GM04503 (cell line): ENCODE measurements around the gene TRAF1.
A peak's percentile ranks its signal among the peaks of the same experiment; 100 is the strongest.

Experiments
- DNase-seq: peaks from one replicate; pipeline ENCODE4 v3.0.0-alpha.2; 2012; ENCODE audit warnings: low read depth

The TRAF1 gene

GRCh38 chr9:120889606-120890271 lies 36.9 kb downstream of the TRAF1 start:
- no peak for DNase-seq

DNA sequence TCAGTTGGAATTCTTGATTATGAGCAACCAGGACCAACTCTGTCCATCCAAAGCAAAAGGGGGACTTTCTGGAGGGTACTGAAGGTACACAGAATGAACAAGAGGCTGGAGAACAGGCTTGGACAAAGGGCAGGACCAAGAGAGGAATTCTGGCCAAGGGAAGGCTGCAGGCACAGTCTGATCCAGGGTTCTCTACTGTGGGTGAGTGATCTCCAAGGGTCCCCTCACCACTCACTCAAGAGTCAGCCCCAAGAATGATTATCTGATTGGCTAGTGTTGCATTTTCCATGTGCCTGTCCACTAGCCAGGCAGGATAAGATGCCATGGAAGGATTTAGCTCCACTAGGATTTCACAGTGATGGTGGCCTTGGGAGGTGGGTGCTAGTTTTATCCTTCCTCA lies 38.0 kb downstream of the TRAF1 start:
- no peak for DNase-seq

GRCh38 chr9:120886490-120886967 lies 40.1 kb downstream of the TRAF1 start:
- DNase-seq: peak; percentile 51

- no peak for DNase-seq
Observed at GRCh38 chr9:120885958-120886357, 40.6 kb downstream of the TRAF1 start.

- DNase-seq: no peak
Observed at GRCh38 chr9:120885457-120885856, 41.1 kb downstream of the TRAF1 start.

- DNase-seq: no peak
Observed at GRCh38 chr9:120883608-120883996, 43.0 kb downstream of the TRAF1 start.

GRCh38 chr9:120882935-120883607 lies 43.5 kb downstream of the TRAF1 start:
- no peak for DNase-seq

- no peak for DNase-seq
Observed at GRCh38 chr9:120879446-120879845, 47.1 kb downstream of the TRAF1 start.

DNA sequence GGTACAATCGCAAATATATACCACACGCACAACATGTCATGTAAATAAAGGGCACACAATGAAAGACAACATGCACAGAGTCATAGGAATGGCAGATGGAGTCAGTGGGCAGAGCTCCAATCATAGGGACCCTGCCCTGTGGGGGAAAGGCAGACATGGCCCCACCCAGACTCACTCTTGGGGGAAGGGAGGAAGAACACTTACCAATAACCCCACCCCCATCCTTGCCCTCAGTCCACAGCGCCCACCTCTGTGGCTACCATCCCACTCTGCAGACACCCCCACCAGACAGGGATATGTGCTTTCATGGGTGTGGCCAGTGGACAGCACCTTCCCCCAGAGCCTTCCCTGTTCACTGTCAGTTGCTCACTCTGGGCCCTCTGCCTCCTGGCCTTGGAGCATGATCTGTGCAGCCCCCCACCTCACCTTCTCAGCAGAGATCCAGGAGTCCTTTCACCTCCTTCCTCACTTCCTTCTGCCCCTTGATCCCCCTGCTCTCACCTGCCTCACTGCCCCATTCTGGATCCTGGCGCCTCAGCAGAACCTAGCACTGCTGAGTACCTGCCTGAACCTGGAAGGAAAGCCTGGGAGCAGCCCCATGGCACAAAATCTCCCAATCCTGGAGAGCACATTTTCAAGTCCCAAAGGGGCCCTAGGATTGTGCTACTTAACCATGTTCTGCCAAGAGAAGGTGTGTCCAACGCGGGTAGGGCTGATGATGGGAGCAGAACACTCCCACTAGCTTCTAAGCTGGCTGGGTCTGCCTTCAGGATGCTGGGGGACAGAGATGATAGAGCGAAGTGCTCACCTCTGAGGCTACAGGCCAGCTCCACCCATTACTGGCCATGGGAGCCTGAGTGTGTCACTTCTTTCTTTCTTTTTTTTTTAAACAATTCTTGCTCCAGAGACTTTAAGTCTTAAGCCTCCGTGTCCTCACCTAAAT lies 48.1 kb downstream of the TRAF1 start:
- no peak for DNase-seq

DNA sequence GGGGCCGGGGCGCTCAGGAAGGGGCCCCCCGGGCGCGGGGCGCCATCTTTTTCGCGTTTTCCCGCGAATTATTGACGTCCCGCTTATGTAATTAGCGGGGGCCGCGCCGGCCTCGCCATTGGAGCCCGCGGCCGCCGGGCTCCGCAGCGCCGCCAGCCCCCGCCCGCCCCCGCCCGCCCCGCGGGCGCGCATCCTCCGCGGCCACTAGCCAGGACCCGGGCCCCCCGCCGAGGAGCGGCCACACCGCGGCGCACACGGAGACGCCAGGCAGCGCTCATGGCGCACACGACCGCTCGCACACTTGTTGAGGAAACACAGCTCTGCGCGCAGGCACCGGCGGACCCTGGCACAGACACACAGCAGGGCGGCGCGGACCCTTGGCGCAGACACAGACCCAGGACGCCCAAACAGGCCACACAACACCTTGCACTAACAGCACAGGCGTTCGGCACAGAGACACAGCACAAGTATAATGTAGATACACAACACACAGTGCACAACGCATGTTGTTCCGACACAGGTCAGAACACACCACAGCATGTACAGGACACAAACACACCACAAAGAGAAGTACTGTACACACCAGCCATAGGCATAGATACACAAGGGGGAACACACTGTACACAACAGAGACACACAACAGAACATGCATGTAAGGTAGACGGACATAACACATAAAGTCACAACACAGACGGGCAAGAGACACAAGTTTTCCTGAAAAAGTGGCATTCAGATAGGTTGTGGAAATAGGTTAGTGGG lies 49.1 kb downstream of the TRAF1 start:
- no peak for DNase-seq

DNA sequence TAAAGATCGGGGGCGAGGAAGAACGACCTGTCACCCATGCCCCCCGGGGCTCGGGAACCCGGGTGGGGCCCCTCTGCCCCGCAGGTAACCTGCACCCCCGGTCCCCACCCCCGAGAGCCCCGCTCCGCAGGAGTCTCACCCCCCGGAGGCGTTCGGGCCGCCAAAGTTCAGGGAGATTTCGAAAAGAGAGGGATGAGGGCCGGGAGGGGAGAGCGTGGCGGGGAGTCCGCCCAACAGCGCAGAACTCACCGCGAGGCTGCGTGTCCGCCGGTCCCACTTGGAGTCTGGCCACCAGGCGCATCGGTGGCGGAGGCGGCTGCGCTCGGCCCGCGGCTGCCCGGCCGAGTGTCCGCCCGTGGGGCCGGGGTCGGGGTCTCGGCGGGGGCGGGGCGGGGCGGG lies 49.8 kb downstream of the TRAF1 start, which contains the start of gene PHF19:
PHF19 (minus strand) TSS at position 347 of the 399 bp plus-strand sequence. CDS start 2,447 bp downstream, outside the sequence.
- no peak for DNase-seq

GRCh38 chr9:120875954-120876841 lies 50.4 kb downstream of the TRAF1 start:
- peak; percentile 27 for DNase-seq

- DNase-seq: no peak
Observed at GRCh38 chr9:120875643-120875953, 51.0 kb downstream of the TRAF1 start.

GRCh38 chr9:120875195-120875565 lies 51.4 kb downstream of the TRAF1 start:
- no peak for DNase-seq

DNA sequence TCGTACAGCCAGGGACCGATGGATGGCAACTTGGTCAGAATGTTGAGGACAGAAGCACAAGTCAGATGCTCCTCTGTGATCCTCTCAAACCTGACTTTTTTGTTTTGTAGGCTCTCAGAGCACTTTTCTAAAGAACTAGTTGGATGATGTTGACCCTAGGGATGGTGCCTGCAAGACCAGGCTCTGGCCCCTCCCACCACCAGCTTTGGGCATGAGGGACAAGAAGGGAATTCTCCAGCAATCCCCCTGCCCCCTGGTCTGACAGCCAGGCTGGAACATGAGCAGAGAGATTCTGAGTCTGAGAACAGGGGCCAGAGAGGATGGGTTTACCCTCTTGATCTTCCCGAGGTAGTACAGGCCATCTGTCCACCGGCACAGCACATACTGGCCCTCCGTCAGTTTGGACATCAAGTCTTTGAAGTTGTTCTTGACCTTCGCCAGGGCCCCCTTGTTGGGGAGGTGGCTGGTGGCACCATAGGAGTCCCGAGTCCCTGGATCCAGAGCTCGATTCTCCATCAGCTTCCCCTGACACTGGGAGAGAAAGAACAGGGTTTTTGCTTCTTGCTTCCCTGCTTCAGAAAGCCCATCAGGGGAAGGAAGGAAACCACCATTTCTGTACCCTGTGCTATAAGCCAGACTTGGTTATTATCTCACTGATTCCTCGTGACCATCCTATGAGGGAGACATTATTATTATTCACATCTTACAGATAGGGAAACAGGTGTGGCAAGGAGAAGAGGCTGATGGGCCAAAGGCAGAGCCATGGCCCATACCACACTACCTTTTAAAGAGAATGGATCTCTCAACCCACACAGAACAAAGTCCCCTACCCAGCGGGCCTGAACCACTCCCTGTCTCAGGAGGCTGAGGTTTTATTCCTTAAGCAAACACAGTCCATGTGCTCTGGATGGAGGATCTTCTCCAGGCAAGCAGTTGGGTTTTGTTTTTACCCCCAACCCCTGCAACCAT lies 52.1 kb downstream of the TRAF1 start:
- DNase-seq: no peak

DNA sequence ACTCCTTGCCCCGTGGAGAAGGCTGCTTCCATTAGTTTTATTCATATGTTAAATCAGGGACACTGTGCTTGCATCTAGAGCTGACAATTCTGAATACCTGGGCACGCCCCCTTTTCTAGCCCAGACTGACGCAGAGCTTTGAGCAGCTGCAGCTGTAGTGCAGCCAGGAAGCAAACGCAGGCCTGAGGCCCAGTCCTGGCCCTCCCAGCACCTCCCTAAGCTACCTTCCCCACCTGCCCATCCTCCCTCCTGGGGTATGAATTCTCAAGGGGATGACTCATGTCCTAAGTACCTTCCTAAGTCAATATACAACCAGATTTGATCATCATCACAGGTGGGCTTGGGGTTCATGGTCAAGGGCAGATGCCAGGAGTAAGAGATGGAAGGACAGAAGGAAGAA lies 53.1 kb downstream of the TRAF1 start:
- no peak for DNase-seq

- no peak for DNase-seq
Observed at GRCh38 chr9:120872791-120873502, 53.6 kb downstream of the TRAF1 start.

- no peak for DNase-seq
Observed at GRCh38 chr9:120870206-120870605, 56.4 kb downstream of the TRAF1 start.

DNA sequence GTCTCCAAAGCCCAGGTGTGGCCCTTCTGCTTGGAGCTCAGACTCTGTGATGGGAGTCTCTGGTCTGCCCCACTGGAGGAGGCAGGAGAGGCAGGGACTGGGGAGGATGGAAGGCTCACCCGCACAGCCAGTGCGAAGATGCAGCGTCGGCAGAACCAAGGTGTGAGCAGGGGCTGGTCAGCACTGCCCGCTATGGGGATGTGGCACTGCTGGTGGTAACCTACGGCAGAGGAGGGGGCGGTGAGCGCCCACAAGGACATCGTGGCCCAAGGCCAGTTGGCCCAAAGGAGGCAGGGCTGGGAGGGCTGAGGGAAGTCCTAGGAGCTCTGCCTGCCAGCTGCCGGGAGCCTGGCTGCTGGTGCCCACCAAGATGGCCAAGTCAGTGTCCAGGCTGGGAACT lies 56.9 kb downstream of the TRAF1 start:
- DNase-seq: no peak
